ENCODE data around the gene MED15.
"Not testable (repeated sequence)": the region's sequence is repeated elsewhere in the genome, so short reads cannot be mapped to it uniquely, and the experiment has no call there.

Gene MED15

DNA sequence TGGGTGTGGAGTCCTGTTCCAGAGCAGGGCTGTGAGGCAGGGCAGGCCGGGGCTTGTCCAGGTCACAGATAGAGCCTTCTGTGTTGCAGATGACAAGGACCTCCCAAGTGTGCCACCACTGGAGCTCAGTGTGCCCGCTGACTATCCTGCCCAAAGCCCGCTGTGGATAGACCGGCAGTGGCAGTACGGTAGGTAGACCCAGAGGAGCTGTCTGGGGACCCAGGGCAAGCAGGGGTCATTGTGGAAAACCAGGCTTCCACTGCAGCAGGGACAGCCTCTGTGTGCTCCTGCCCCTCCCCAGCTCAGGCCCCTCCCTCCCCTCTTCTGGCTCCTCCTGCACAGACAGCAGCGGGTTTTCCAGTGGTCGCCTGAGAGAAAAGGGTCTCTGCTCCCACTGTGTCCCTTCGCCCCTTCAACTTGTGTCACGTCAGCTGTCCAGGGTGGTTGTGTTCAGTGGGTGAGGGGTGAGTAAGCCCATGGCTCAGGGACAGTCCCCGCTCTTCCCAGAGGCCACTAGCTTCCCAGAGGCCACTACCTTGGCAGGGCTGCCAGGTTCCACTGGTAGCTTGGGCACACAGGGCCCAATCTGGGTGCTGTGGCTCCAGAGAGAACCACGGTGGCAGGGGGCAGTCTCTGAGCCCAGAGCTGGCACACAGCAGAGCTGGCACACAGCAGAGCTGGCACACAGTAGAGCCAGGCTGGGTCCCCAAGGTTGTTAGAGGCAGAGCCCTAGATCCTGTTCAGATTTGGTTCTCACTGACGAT, 78.4 kb downstream of the MED15 start:
- no peak for DNase-seq

DNA sequence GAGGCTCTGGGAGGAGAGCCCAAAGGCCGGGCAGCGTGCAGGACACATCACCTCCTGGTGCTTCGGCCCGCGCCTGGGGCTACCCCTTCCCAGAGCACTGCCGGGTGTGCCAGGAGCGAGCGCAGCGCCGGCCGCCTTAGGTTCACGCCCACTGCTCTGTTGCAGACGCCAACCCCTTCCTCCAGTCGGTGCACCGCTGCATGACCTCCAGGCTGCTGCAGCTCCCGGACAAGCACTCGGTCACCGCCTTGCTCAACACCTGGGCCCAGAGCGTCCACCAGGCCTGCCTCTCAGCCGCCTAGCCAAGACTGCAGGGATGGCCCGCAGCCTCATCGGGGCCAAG, 79.0 kb downstream of the MED15 start:
- DNase-seq = no peak

DNA sequence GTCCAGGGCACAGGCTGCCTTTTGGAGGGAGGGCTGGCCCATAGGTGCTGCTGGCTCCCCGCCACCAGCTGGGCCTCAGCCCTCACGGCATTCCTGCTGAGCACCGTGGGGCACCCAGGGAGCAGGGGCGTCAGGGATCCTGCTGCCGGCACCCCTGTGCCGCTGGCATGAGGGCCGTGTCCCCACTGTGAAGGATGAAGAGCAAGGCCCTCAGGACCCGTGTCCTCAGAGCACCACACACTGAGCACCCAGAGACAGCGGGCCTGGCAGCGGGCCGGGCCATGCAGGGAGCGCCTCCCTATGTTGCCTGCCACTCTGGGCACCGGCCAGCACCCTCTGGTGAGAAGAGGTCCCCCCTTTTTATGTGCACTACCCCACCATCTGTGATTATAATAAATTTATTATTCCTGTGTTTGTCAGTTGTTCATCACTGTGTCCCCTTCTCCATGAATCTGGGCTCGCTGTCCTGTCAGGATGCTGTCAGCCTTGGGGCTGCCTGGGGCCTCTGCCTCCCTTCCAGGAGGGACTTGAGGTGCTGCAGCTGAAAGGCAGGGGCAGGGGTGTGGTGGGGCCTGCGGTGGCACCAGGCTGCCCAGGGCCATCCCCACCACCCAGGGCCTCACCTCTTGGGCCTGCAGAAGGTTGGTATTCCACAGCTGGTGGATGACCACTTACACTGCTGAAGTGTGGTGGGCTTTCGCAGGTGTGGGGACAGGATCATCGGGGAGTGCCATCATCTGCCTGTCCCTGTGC, 80.0 kb downstream of the MED15 start:
- DNase-seq = no peak

DNA sequence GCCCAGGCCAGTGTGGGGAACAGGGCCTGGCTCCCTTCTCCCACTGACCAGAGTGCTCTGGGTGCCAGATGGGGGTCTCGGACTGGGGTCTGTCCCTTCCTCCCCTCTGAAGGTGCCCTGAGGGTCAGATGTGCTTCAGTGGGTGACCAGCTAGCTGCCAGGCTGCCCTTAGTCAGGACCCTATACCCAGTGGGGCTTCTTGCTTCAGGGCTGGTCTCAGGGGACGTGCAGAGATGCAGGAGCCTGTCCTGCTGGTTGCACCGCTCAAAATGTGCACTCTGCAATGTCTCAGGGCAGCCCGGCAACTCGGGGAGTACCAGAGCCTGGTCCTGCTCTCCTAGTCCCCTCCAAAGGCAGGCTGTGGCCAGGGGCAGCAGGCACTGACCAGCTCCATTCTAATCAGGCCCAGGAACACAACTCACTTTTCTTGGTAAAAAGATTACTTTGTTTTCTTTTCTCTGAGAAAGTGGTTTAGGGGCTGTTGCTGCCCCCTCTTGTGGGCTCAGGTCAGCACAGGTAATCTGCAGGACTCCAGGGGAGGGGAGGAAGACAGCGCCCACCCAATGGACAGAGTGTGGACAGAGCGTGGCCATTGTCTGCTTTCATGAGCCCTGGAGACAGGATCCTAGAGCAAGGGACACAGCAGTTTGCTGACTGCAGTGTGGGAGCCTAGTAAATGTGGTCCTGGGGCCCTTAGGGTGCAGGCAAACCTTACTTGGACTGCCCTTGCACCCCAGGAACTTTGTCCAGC, 80.9 kb downstream of the MED15 start:
- no peak for DNase-seq

DNA sequence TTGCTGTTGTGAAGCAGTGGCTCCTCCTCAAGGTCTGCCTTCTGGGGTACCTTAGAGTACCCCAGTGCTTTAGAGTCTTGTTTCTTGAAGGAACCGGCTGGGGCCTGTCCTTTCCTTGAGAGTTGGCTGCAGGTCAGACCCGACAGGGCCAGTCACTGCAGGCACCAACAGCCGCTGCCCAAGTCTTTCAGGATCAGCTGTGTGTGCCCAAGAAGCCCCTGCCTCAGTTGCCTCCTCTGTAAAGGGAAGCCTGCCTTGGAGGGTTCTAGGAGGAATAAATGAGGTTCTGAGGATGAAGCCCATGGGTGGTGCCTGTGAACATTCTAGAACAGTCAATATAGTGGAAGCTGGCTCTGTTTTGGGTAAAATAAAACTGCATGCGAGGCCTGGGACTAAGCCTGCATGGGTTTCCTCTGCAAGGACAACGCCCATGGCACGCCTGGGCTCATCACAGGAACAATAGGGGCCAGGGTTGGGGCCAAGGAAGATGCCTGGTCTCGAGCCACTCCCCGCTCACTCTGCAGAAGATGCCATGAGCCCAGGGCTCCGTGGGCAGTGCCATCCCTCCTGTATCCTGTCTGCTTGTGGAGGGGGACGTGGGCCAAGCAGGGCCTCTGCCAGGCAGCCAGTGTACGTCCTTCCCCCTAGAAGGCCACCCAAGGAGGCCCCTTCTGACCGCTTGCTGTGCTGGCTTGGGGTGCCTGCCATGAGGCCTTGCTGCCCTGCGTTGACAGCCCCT, 81.6 kb downstream of the MED15 start:
- no peak for DNase-seq

DNA sequence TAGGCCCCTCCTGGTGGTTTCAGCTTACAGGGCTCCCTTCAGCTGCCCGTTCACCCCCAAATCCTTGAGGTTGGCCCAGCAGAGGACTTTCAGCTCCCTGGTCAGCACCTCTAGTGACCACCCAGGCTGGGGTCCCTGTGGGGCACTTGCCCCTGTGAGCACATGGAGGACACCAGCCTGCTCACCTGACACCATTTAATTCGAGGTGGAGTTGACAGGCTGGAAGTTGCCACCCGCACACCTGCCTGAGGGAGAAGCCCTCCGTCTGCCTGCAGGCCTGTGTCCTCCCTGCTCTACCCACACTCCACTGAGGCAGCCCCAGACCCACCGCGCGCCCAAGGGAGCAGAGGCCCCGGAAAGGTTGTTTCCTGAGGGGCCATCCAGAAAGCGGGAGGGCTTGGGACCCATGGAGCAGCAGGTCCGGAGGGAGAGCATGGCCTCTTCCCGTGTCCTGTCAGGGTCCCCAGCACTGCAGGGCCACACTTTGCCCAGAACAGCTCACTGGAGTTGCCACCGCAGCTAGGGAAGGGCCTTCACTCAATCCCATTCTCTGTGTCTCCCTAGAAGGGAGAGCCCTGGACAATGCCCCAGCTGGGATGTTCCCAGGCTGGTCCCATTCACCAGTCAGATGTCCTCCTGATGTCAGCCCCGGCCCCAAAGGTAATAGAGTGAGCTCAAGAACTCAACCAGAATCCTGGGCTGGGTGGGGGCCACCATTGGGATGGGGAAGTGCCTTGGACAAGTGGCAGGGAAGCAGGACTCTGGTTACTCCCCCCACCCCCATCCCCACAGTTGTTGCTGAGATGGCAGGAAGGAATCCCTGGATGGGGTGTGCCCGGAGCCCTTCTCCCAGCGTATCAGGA, 82.4 kb downstream of the MED15 start:
- DNase-seq = no peak

DNA sequence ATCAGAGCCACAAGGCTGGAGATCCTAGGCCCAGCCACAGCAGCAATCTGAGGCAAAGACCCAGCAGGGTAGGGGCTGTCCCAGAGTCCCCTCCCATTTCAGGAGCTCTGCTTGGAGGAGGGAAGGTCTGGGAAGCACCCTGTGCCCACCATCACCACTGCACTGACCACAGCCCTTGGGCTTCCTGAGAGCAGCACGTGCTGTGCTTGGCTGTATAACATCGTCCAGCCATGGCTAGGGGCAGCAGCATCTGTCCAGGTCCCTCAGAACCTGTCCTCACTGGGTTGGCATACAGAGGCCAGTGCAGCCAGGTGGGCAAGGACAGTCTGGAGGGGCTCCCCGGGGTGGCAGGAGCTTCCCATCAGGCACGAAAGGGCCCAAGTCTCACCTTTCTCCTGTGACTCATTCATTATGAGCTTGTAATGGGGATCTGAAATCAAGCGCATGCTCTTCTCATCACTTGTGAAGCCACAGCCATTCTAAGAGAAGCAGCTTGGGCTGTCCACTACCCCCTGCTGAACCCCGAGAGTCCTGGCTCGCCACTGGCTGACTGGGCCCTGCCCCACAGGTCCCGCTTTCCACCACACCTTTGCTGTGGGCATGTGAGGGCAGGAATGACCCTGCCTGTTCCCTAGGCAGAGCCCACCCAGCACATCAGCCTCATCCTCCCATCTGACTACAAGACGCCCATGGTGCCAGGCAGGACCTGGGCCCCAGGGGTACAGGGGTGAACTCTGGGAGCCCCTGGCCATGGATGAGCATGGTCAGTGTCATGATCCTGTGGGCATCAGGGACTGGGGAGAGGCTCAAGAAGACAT, 83.3 kb downstream of the MED15 start:
- DNase-seq = no peak

DNA sequence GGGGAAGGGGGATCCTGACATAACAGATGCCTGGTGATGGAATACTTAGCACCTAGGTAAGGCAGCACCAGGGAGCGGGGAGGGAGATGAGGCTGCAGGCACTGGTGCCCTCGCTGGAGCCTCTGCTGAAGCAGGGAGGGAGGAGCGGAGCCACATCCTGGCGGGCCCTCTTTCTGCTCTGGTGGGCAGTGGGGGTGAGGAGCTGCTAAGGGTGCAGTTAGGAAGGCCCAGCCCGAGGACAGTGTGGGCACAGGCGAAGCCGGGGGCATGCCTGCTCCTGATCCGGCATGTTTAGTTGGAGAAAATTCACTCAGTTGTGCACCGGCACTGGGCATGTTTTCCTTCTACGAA, 83.9 kb downstream of the MED15 start:
- DNase-seq = no peak

DNA sequence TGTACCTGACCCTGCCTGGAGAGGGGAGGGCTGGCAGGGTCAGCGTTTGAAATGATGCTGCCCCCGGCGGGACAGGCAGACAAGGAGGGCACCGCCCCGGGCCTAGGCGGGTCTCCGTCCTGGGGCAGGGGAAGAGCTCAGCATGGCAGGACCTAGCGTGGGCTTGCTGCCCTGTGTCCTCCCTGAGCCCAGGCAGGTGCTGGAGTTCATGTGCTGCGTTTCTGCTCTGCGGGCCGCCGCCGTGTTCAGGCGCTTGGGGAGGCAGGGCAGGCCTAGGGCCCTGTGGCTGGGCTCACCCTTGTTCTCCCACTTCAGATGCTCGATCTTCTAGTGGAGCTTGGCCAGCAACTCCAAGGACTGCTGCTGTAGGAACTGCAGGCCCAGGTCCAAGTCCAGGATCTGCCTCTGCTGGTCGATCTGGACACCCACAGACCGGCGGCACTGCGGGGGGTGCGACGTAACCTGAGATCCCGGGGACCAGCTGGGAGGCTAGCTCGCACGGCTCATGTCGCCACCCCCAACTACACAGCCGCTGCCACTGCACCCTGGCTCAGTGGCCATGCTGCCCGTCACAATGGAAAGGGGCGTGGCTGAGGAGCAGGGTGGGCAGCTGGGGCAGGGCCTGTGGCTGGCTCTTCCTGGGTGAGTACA, 84.4 kb downstream of the MED15 start:
- DNase-seq = no peak

DNA sequence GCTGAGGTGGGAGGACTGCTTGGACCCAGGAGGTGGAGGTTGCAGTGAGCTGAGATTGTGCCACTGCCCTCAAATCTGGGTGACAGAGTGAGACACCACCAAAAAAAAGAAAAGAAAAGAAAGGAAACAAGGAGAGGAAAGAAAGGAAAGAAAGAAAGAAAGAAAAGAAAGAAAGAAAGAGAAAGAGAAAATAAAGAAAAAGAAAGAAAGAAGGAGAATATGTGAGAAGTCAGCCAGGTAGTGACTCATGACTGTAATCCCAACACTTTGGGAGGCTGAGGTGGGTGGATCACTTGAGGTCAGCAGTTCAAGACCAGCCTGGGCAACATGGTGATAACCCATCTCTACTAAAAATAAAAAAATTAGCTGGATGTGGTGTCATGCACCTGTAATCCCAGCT, 86.6 kb downstream of the MED15 start:
- DNase-seq = not testable (repeated sequence)

DNA sequence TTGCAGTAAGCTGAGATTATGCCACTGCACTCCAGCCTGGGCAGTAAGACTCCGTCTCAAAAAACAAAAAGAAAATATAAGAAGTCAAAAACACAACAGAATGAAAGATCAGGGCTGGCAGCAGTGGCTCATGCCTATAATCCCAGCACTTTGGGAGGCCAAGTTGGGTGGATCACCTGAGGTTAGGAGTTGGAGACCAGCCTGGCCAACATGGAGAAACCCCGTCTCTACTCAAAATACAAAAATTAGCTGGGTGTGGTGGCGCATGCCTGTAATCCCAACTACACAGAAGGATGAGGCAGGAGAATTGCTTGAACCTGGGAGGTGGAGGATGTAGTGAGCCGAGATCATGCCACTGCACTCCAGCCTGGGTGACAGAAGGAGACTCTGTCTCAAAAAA, 87.1 kb downstream of the MED15 start:
- DNase-seq = not testable (repeated sequence)

DNA sequence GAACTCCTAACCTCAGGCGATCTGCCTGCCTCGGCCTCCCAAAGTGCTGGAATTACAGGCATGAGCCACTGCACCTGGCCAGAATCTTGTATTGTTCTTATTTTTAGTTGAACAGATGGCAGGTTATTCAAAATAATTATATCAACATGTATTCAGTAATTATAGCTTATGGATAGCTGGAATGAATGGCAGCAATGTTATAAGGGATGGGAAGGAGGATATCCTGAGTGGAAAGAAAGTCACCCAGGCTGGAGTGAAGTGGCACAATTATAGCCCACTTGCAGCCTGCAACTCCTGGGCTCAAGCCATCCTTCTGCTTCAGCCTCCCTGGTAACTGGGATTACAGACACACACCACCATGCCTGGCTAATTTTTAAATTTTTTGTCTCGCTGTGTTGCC, 88.1 kb downstream of the MED15 start:
- no peak for DNase-seq

DNA sequence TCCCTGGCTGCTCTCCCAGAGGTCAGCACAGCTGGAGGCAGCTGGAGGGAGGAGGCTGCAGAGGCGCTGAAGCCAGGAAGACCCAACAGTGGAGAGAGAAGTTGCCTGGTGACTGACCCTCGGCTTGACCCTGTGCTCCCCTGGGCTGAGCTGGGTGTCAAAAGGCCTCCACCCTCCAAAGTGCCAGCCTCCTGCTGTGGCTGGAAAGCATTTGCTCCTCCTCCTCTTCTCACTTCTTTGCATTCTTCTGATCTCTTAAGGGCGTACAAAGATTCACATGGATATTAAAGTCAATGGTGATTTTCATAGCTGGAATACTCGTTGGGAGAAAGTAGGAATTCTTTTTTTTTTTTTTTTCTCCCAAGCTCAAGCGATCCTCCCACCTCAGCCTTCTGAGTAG, 91.7 kb downstream of the MED15 start:
- no peak for DNase-seq

DNA sequence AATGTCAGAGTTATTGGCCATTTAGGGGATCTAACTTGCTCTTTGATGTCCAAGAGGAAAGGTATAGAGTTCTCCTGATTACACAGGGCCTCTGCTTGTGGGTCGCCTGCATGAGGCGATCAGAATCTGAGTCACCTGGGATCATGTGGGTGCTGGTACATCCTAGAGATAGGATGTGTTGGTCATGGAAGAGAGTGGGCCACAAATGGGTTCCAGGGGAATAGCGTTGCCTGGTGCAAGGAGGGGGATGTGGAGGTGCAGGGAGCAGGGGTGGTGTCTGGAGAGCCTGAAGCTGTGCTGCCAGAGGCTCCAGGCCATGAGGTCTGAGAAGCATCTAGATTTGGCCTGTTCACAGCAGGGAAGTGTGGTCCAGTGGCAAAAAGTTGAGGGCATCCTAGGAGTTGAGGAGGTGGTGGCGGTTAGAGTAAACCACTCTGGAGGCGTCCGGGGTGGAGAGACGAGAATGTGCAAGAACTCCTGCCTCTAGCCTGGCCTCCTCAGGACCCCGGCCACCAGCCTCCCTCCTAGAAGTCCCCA, 92.8 kb downstream of the MED15 start:
- no peak for DNase-seq

DNA sequence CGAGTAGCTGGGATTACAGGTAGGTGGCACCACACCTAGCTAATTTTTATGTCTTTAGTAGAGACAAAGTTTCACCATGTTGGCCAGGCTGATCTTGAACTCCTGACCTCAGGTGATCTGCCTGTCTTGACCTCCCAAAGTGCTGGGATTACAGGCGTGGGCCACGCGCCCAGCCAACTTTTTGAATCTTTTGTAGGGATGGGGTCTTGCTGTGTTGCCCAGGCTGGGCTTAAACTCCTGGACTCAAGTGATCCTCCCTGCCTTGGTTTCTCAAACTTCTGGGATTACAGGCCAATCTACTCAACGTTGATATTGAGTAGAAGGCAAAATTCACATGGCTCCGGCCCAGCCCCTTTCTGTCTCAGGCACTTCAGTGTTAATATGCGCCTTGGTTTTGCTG, 93.9 kb downstream of the MED15 start:
- no peak for DNase-seq

DNA sequence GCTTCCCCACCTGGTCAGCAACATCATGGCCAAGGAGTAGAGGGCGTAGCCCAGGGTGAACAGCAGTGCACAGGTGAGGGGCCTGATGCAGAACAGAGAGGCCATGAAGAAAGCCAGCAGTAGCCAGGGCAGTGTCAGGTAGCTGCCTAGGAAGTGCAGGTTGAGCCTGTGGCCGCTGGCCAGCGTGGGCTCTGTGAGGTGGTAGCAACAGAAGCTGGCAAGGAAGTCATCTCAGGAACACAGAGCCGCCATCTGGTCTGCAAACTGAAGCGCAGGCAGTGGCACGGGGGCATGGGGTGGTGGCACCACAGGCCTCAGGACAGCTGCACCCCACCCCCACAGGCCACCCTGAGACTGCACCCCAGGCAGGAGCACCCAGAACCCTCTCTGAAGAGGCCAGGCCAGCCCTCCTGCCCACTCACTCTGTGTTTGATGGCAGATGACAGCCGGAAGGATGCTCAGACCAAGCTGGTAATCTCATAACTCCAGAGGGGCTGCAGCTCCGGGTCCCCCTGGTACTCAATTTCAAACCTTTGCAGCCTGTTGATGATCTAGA, 95.3 kb downstream of the MED15 start:
- DNase-seq = no peak

DNA sequence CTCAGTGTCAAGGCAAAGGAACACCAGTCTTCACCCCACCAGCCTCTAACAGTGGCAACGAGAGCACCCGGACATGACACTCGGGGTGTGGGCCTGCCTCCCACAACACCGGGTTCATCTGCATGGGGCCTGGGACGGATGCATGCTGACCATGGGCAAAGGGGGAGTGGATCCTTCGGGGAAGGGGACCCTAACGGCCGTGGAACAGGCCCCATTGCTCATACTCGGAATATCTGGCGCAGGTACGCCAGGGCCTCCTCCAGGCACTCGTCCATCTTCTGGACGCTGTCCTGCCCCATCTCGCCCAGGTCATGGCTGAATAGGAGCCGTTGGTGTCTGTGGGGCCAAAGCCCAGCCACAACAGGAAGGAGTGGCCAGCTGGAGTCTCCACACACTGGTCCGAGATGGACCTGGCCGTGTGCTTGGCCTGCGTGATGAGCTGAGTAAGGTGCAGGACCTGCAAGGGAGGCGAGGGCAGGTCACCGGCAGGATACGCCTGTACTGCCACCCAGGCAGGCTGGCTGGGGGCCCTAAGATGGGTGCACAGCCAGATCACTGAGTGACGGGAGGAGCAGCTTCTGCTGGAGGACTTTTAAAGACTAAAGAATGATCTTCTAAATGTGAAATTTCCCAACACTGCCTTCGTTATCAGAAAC, 96.8 kb downstream of the MED15 start:
- no peak for DNase-seq

DNA sequence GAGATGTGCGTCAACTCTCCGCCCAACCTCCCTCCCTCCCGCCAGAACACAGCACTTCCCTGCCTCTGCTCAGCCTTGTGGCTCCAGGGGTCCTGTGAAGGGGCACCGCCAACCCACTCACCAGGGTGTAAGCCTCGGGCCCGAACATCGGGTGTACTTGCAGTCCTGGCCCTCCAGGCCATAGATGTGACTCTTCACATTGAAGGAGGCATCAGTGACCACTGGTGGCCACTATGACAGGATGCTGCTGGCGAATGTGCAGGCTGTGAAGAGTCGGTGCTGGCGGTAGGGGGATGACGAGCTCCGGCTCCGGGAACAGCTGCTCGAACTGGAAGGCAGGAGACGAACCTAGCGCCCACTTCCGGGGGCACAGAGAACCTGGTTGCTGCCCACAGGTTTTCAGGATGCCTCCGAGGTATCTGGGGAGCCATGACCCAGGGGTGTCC, 97.4 kb downstream of the MED15 start:
- DNase-seq = no peak

DNA sequence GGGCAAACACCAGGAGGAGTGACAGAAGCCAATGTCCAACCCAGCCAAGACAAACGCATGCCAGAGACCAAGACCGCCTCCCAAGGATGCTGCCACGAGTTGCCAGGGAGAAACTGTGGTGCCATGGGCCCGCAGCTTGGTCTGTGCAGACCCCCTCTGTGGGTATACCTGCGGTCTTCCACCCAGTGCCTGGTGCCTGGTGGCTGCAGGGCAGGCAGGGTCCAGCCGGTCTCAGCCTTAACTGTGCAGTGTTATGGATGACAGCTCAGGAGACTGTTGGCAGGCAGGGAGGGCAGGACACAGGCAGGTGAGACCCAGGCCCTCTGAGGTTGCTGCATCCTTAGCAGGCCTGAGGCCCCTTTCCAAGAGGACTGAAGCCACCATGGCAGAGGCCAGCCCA, 97.9 kb downstream of the MED15 start:
- DNase-seq = no peak

Data from hematopoietic multipotent progenitor cell treated with erythropoietin and hydrocortisone succinate and interleukin-3 and kit ligand, for 6 days (in vitro differentiated cells).